Ovary (tissue), 9 donors: ENCODE results near the gene CCL7. TPM values are rescaled to one million over a fixed set of nuclear protein-coding genes. Genes with fewer than 3 reads are reported as not detected.
A peak's percentile ranks its signal among the peaks of the same experiment; 100 is the strongest.

ENCODE experiments used
- DNase-seq, 5 donors: peaks; one replicate each; pipeline ENCODE4 v3.0.0-alpha.2; 2019 to 2020
- H3K27ac ChIP-seq, 2 donors: fragments of 200-600 bp; one replicate each; pipeline versions ENCODE4 v1.5.1 to v1.8.0; 2019 to 2022
- H3K27me3 ChIP-seq: fragments of 200-600 bp; one replicate; pipeline ENCODE4 v1.8.0; 2022
- H3K36me3 ChIP-seq: fragments of 200-600 bp; sonication (generic); one replicate; pipeline ENCODE4 v1.5.1; 2019
- H3K4me1 ChIP-seq: one replicate; pipeline ENCODE4 v1.8.1; 2013; ENCODE audit warnings: mild to moderate bottlenecking, moderate library complexity; ENCODE audit not compliant: insufficient read depth
- H3K4me3 ChIP-seq: fragments of 200-600 bp; sonication (generic); one replicate; pipeline ENCODE4 v1.5.1; 2017
- H3K9me3 ChIP-seq, 2 donors: fragments of 200-600 bp in 1 of 2; sonication (generic) in 1 of 2; one replicate each; pipeline versions ENCODE4 v1.5.1 to v1.8.1; 2013 to 2019; ENCODE audit warnings: mild to moderate bottlenecking in 1 of 2, moderate library complexity in 1 of 2
- CTCF ChIP-seq, 3 donors: fragments of 450-650 bp in 2 of 3; fragments of 200-600 bp in 1 of 3; IDR thresholded peaks; one replicate each; pipeline versions ENCODE4 v1.5.1 to v1.8.0; 2016 to 2022; ENCODE audit warnings: antibody characterized with exemption in 3 of 3, mild to moderate bottlenecking in 1 of 3
- EP300 ChIP-seq: sonication (generic); formaldehyde crosslinking; IDR thresholded peaks from one replicate; pipeline ENCODE4 v1.6.1; 2017; ENCODE audit warnings: antibody characterized with exemption
- POLR2A ChIP-seq: fragments of 450-650 bp; IDR thresholded peaks from one replicate; pipeline ENCODE4 v1.6.1; 2017; ENCODE audit warnings: antibody characterized with exemption, mild to moderate bottlenecking, moderate library complexity
- WGBS, 3 donors: extraction: QIAGEN DNeasy Blood & Tissue Kit in 1 of 3; methylation state at CpG; one replicate each; pipeline versions ENCODE4 v1.1.5 to v1.1.7; 2013 to 2017; 5-methylcytosine and 5-hydroxymethylcytosine counted together
- intact Hi-C, 4 donors: fragments of 100-400 bp; cut with DNase I; formaldehyde crosslinking; loops; one replicate each; pipeline versions ENCODE4 v1.11.0 to v1.15.1; 2022 to 2023
- polyA plus RNA-seq, 2 donors: library from polyadenylated mRNA; stranded (reverse); fragments of 200-250 nt in 1 of 2; fragments of 350-450 nt in 1 of 2; fragmentation: Illumina TruSeq in 1 of 2; extraction: RNeasy Lipid Tissue Mini Kit (QIAGEN cat#74804) in 1 of 2; gene quantifications; one replicate each; pipeline ENCODE4 v1.2.3, GENCODE V29; 2013 to 2014
- total RNA-seq, 7 donors: library from RNA; depleted of rRNA in 2 of 7; stranded (reverse); fragments of >200 nt in 2 of 7; fragmentation: NEBNext Ultra II Directional in 3 of 7; extraction: Animal tissue kit (Norgen Biotek cat#: 25700) in 3 of 7; gene quantifications; one replicate each; pipeline versions ENCODE4 v1.1.0 to v1.2.4, GENCODE V29; 2016 to 2023
- donor health status: DM: no; HTN: no; CAD: no; lungs with moderate emphysema.
- donor health status: DM: no; HTN: no; CAD: no.
- donor health status: Bipolar disorder and iron deficiency.
- donor health status: DM: yes; HTN: yes; CAD: no.
- donor health status: DM: no; HTN: no; CAD: no.
- donor health status: DM: yes; HTN: yes; CAD: no.

CCL7 gene
- total and polyA plus RNA-seq, 9 donors = 0.46 TPM; not detected in 8

- intact Hi-C loops = loop anchor here in 1 of 4 donors (10.0 kb wide), 1 partner anchor 99 kb away; no protein-coding TSS in a partner anchor
- no peak overlapping the region for H3K4me3 ChIP-seq
- no peak overlapping the region for H3K27ac ChIP-seq
- WGBS, 3 donors = 84 to 93% (median 93%) methylated on average over 2 of the region's 2 CpGs
- no peaks in the 10 kb centered on the region for H3K27me3 ChIP-seq
- no peaks in the 10 kb centered on the region for H3K36me3 ChIP-seq
- TF ChIP-seq POLR2A = no peak
- no peak for TF ChIP-seq CTCF (IDR thresholded peaks at IDR 0.05)
- no peak for TF ChIP-seq EP300
- no peaks in the 10 kb centered on the region for H3K9me3 ChIP-seq
- DNase-seq = no peak
- H3K4me1 ChIP-seq = peaks cover 2% of the 10 kb centered on the region
Observed at GRCh38 chr17:34303606-34304005, 33.6 kb downstream of the CCL7 start.

- H3K27me3 ChIP-seq = no peaks in the 10 kb centered on the region
- intact Hi-C loops = loop anchor here in 1 of 4 donors (10.0 kb wide), 1 partner anchor 100 kb away; no protein-coding TSS in a partner anchor
- peaks cover 2% of the 10 kb centered on the region for H3K4me1 ChIP-seq
- no peak overlapping the region for H3K27ac ChIP-seq
- H3K9me3 ChIP-seq = no peaks in the 10 kb centered on the region
- no peak for TF ChIP-seq CTCF (IDR thresholded peaks at IDR 0.05)
- TF ChIP-seq POLR2A = no peak
- no peak for TF ChIP-seq EP300
- WGBS, 3 donors = 89 to 94% (median 90%) methylated on average over 4 of the region's 4 CpGs
- H3K4me3 ChIP-seq = no peak overlapping the region
- no peaks in the 10 kb centered on the region for H3K36me3 ChIP-seq
- DNase-seq = no peak
Observed at GRCh38 chr17:34305061-34305460, 35.0 kb downstream of the CCL7 start.

- H3K4me3 ChIP-seq = no peak overlapping the region
- H3K9me3 ChIP-seq = no peaks in the 10 kb centered on the region
- no peak overlapping the region for H3K27ac ChIP-seq
- peaks cover 2% of the 10 kb centered on the region for H3K4me1 ChIP-seq
- DNase-seq = no peak
- no peak for TF ChIP-seq POLR2A
- TF ChIP-seq CTCF (IDR thresholded peaks at IDR 0.05) = no peak
- no peak for TF ChIP-seq EP300
- no peaks in the 10 kb centered on the region for H3K36me3 ChIP-seq
- intact Hi-C loops = loop anchor here in 1 of 4 donors (10.0 kb wide), 1 partner anchor 101 kb away; no protein-coding TSS in a partner anchor
- no peaks in the 10 kb centered on the region for H3K27me3 ChIP-seq
Observed at GRCh38 chr17:34305606-34306005, 35.6 kb downstream of the CCL7 start.

- intact Hi-C loops = loop anchor here in 1 of 4 donors (10.0 kb wide), 1 partner anchor 102 kb away; no protein-coding TSS in a partner anchor
- WGBS, 3 donors = 62 to 71% (median 71%) methylated on average over 3 of the region's 3 CpGs
- DNase-seq = peak in 1 of 5 donors; percentile 35
Observed at GRCh38 chr17:34306466-34306865, 36.4 kb downstream of the CCL7 start.

More at GRCh38 chr17:34306466-34306865, 36.4 kb downstream of the CCL7 start:
- peaks cover 2% of the 10 kb centered on the region for H3K4me1 ChIP-seq
- H3K27ac ChIP-seq = no peak overlapping the region
- H3K27me3 ChIP-seq = no peaks in the 10 kb centered on the region
- no peak overlapping the region for H3K4me3 ChIP-seq
- no peaks in the 10 kb centered on the region for H3K36me3 ChIP-seq
- H3K9me3 ChIP-seq = no peaks in the 10 kb centered on the region
- TF ChIP-seq EP300 (no peak), CTCF (IDR thresholded peaks at IDR 0.05) (no peak), POLR2A (no peak)
